IPS-NIHi7 (cell line): ENCODE results near the gene DOCK1.

Source experiments
- DNase-seq: peaks from one replicate; pipeline ENCODE4 v3.0.0; 2012; ENCODE audit warnings: mixed read lengths; ENCODE audit errors: extremely low spot score

DOCK1 gene

DNA sequence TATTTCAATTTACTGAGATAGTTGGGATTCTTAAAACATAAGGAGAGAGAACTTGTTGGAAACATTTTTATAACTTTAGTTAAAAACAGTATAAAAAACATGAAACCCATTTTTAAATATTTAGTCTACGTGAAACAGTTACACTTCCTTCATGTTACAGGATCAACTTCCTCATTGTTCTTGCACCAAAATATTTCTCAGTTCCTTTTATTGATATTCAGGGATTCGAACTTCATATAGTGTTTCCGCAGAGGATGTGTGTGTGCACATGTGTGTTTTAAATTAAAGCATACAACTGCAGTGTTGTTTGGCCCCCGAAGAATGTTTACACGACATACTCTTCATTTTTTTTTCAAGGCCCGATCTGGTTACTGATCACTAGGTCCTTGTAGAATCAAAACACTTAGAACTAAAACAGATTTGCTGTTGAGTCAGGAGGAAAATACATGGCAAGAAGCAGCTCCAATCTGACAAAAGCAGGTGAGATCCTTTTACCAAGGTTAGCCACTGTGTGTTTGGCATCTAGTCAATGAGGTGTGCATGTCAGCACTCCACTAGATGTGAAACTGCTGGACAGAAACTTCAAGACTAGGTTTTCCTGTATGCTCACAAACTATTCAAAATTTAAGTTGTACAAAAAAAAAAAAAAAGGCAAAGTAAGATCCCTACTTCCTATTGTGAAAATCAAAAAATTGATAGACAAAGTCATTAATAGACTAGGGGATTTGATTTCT lies 230.8 kb downstream of the DOCK1 start:
- no peak for DNase-seq

DNA sequence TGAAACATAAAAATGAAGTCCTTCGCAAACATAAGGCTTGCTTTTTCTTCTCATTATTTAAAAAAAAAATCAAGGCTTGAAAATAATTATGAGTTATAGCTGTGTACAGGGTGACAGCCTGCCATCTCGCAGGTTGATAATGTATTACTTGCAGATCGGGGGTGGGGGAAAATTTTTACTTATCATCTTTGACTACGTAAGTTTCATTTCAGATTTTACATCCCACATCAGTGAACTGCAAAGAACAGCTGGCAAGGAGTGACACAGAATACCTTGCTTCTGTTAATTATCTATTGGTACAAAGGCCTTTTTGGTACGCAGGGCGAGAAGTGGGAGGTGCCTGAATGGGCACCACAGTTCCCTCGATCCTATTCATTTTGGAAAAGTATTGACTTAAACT lies 232.2 kb downstream of the DOCK1 start:
- DNase-seq = no peak

- no peak for DNase-seq
Observed at GRCh38 chr10:127142136-127142535, 236.9 kb downstream of the DOCK1 start.

DNA sequence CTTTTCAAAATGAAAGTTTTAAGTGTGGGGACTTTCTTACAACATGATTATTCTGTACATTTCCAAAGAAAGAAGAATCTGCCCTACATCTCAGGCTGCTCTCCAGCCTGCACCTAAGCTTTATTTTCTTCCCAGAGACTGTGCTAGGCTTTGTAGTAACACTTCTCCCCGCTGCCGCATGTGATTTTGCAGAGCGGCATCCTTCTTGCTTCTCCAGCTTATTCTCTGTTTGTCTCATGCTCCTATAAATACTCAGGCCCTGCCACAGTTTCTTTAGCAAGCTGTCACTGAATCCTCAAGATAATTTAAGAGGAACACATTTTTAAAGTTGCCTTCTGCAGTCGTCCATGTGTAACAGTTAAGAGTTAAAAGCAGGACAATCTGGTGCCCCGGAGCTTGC lies 237.6 kb downstream of the DOCK1 start:
- no peak for DNase-seq

- no peak for DNase-seq
Observed at GRCh38 chr10:127145173-127145572, 239.9 kb downstream of the DOCK1 start.

DNA sequence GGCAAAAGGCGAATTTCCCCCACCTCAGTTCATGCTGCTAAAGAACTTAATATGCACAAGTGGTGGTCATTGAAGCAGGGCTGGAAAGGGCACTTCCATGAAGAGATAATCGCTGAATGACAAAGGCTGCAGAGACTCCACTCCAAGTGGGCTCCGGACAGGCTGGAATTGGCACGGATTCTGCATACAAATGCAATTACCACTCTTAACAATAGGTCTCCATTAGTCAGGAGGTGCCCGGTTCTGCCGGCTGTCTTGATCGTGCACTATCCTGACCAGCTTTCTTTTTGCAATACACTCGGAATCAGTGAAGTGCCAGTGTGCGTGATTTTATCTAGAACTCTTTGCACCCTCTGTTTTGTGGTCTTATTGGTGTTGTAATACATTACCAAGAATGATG lies 241.4 kb downstream of the DOCK1 start:
- no peak for DNase-seq

DNA sequence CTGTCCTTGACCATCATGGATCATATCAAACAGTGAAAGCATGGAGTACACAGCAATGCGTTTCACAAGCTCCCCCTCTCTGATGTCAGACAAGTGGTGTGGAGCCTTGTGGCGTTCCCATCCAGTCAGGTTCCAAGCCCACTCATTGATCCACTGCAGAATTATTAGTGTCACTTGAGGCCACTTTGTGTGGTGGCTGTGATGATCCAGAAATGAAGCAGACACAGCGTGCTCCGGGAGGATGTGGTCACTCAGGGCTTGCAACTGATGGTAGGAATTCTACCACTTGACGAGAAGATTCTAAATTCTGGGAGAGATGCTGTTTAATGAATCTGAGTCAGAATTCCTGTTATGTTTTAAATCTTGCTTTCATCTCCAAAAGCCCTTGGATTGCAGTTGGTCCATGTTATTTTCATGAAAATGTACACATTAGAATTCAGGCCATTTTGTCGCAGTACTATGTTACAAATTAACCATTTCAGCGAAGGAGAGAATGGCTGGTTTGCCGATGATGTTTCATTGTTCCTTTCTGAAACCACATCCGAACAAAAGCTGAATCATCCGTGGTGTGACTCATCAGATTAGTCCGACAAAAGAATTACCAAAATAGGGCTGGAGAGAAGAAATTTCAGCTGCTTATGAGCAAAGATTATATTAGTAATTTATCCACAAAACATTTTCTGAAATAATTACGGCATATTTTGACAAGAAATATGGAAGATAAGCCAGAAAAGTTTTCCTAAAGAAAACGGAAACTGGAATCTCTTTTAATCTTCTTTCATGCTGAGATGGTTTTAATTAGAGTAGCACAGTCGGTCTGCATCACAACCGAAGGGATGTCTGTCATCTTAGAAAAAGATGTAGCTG lies 243.1 kb downstream of the DOCK1 start:
- no peak for DNase-seq

DNA sequence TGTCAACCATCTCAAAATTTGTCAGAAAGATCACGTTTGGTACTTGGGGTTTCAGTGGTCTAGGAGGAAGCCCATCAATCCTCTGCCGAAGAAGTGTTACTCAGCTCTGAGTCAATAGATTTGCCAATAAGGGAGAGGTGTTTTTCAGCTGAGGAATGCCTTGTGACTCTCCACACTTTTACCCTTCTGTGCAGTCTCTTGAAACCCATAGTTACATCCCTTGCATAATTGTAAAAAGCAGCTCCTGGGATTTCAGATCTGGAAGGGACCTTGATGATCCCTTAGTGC lies 243.6 kb downstream of the DOCK1 start:
- no peak for DNase-seq

DNA sequence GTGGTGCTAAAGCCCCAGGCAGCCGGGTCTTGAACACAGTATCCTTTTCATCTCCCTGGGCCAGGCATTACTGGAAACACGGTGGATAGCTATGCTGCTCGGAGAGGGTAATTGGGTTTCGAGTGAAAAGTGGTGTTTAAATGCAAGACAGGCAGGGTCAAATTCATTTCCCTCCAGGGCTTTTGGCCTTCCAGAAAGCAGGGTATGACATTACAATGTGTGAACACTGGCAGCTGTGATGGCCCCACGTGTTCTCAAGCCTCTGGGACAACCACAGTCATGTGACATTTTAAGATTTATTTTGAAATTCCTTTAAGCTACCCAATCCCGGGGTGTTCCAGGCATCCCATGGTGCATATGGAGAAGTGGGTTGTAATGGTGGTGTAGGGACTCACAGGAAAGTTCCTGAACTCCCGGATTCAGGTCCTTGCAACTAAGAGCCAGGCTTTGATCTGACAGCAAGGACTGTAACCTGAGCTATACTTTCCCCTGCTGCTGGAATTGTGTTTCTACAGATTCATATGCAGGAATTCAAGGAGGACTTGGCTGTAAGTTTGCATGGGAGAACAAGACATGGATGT lies 244.4 kb downstream of the DOCK1 start:
- DNase-seq = peak; percentile 41

GRCh38 chr10:127150136-127150535 lies 244.9 kb downstream of the DOCK1 start:
- no peak for DNase-seq

- DNase-seq = no peak
Observed at GRCh38 chr10:127151541-127151940, 246.3 kb downstream of the DOCK1 start.

DNA sequence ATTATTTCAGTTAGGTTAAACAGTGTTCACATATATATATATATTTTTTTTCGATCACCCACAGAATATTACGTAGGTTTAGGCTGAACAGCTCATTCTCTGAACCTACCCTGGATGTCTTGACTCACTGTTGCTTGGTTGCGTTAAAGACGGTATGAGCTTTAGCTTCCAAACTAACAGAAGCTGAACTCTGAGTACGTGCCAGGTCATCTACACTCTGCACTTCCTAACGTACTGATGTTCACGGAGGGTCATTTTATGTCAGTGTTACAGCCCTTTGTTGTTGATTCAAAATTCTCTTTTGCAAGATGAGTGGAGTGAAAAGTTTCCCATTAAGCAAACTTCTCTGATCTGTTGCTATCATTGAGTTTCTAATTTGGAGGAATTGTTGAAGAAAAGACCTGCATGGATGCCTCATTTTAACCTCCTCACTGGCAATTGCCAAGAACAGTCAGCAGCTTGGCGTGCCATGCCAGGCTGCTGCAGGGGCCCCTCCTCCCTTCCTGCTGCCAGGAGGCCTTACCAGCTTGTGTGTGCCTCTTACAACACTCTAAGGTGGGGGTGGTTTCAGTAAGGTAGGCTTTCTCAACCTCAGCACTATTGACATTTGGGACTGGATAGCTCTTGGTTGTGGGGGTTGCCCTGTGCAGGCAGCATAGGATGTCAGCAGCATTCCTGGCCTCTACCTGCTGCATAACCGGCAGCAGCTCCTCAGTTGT lies 246.9 kb downstream of the DOCK1 start:
- DNase-seq = no peak

GRCh38 chr10:127153181-127153580 lies 248.0 kb downstream of the DOCK1 start:
- no peak for DNase-seq

GRCh38 chr10:127154831-127155620 lies 249.8 kb downstream of the DOCK1 start:
- no peak for DNase-seq

GRCh38 chr10:127157089-127157488 lies 251.9 kb downstream of the DOCK1 start:
- no peak for DNase-seq

- no peak for DNase-seq
Observed at GRCh38 chr10:127157506-127158200, 252.4 kb downstream of the DOCK1 start.

DNA sequence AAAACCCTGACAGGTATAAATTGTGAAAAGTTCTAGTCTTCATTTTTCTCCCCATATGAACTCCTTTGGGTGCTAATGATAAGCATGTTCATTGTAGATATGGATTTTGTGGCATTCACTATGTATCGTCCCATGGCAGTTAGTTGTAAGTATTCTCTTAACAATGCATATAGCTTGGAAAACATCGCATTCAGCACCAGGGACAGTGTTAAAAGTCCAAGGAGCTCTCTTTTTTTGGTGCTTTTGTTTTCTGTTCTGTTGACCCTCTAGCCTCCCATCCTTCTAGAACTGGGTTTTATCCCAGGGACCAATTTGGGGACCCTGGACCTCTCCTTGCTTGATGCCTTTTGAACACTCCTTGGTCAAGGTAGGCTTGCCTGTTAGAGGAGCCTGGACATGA lies 253.4 kb downstream of the DOCK1 start:
- no peak for DNase-seq

DNA sequence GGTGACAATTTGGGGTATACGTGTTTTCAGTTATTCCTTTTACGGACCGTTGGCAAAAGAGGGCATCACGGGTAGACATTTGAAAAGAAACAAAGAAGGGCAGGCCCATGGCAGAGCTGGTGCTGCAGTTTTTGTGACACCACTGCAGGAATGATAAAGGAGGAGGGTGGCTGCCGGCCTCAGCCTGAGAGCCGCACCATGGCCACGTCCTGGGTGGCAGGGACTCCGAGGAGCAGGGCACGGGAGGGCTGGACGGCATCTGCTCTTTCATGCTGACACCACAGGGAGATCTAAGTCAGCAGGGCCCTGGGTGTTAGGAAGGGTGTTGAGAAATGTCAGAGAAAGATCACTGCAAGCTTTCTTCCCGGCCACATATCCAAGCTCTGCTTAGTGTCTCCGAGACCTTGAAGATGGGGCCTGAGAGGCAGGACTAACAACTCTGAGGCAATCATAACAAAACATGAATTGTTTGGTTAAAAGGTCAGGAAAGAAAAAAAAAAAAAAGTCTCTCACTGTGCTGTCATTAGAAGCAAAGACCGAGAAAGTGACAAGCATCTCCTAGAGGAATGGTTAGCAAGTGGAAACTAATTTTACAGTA lies 254.5 kb downstream of the DOCK1 start:
- no peak for DNase-seq

DNA sequence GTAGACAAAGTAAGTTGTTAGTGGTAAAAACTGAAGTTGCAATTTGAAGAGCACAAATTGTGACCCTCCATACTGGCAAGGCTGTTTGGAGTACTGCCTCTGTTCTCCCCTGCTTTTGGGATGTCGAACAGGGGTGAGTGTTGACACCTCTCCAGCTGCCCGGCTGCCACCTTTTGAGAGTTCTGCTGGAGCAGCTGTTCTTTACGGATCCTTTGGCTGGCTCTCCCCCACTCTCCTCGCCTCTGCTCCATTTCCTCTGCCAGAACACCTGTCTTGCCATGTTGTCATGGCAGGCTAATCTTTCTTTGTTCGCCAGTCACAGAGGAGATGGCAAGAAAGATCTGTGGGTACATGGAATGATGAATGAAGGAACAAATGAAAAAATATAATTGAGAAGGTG lies 256.3 kb downstream of the DOCK1 start:
- DNase-seq = no peak

DNA sequence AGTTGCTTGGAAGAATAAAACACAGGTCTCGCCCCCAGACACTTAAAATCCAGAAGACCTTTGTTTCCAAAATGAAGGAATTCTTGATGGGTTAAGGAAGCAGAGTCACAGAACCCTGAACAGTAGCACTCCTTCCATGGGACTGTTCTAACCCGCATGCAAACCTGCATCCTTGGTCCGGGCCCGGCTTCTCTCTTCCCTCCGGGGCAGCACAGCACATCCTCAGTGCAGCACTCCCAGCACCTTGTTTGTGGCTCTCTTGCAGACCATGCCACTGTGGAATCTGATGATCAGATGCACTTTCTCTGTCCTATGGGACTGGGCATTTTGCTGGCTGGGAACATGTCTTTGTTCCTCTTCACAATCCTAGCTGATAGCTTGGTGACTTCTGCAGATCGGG lies 257.6 kb downstream of the DOCK1 start:
- no peak for DNase-seq

DNA sequence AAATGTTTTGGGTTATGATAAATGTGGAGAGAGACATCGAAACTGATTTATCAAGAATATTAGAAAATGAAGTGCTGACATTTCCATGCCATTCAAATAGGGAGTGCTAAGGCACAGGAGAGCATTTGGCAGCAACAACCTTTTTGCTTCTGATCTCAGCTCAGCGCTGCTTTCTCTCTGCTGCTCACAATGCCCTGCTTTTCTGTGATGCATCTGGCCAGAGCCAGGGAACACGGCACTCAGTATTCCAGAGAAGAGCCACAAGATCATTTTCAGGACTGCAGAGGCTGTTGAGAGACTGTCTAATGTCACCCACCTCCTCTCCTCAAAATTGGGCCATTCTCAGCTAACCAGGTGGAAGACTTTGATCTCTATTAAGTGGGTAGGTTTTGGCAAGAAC lies 263.0 kb downstream of the DOCK1 start:
- no peak for DNase-seq
